H9 (cell line): ENCODE results near the gene GPI. TPM values are rescaled to one million over a fixed set of nuclear protein-coding genes. Genes with fewer than 3 reads are reported as not detected.

Source experiments
- DNase-seq: peaks from one replicate; pipeline ENCODE4 v3.0.0-alpha.2; 2017
- H2AFZ ChIP-seq: one replicate; pipeline ENCODE4 v1.6.1; 2013; ENCODE audit warnings: mild to moderate bottlenecking, low read length, control low read depth, moderate library complexity
- H2AK5ac ChIP-seq: 2 replicates; pipeline ENCODE4 v1.6.1; 2013; ENCODE audit warnings: low read length, control low read depth, mixed read lengths; ENCODE audit not compliant: insufficient read length
- H2BK120ac ChIP-seq: one replicate; pipeline ENCODE4 v1.6.1; 2013; ENCODE audit warnings: low read depth, mild to moderate bottlenecking, low read length, control low read depth, inconsistent platforms; ENCODE audit not compliant: poor library complexity, severe bottlenecking
- H2BK12ac ChIP-seq: 2 replicates; pipeline ENCODE4 v1.6.1; 2013; ENCODE audit warnings: low read length, control low read depth, mixed read lengths, low read depth; ENCODE audit not compliant: insufficient read length
- H2BK15ac ChIP-seq: 2 replicates; pipeline ENCODE4 v1.6.1; 2013; ENCODE audit warnings: low read depth, low read length, control low read depth
- H2BK20ac ChIP-seq: one replicate; pipeline ENCODE4 v1.6.1; 2013; ENCODE audit warnings: low read depth, mild to moderate bottlenecking, low read length, control low read depth, inconsistent platforms; ENCODE audit not compliant: poor library complexity, severe bottlenecking
- H2BK5ac ChIP-seq: 2 replicates; pipeline ENCODE4 v1.6.1; 2013; ENCODE audit warnings: low read length, control low read depth, mixed read lengths; ENCODE audit not compliant: insufficient read length
- H3K14ac ChIP-seq: 2 replicates; pipeline ENCODE4 v1.6.1; 2013; ENCODE audit warnings: low read length, control low read depth; ENCODE audit not compliant: insufficient read depth
- H3K18ac ChIP-seq: 2 replicates; pipeline ENCODE4 v1.6.1; 2013; ENCODE audit warnings: low read depth, mild to moderate bottlenecking, mixed read lengths, low read length, control low read depth; ENCODE audit not compliant: insufficient read length
- H3K23ac ChIP-seq: 2 replicates; pipeline ENCODE4 v1.6.1; 2013; ENCODE audit warnings: low read length, control low read depth, mixed read lengths, low read depth; ENCODE audit not compliant: insufficient read length
- H3K23me2 ChIP-seq: 2 replicates; pipeline ENCODE4 v1.6.1; 2013; ENCODE audit warnings: low read depth, mild to moderate bottlenecking, mixed read lengths, low read length, control low read depth; ENCODE audit not compliant: insufficient read length, poor library complexity, severe bottlenecking
- H3K27ac ChIP-seq: 2 replicates; pipeline ENCODE4 v1.5.1; 2013; ENCODE audit warnings: low read length, control low read depth, mixed read lengths, low read depth; ENCODE audit not compliant: insufficient read length
- H3K27me3 ChIP-seq: 2 replicates; pipeline ENCODE4 v1.6.1; 2013; ENCODE audit warnings: low read length, control low read depth, inconsistent platforms; ENCODE audit not compliant: insufficient read depth
- H3K4ac ChIP-seq: 2 replicates; pipeline ENCODE4 v1.6.1; 2013; ENCODE audit warnings: low read depth, mild to moderate bottlenecking, control low read depth, inconsistent platforms, low read length, moderate library complexity
- H3K4me1 ChIP-seq: 2 replicates; pipeline ENCODE4 v1.6.1; 2013; ENCODE audit warnings: low read length, control low read depth, inconsistent platforms; ENCODE audit not compliant: insufficient read depth
- H3K4me2 ChIP-seq: 2 replicates; pipeline ENCODE4 v1.6.1; 2013; ENCODE audit warnings: low read length, control low read depth, mixed read lengths; ENCODE audit not compliant: insufficient read length, insufficient read depth
- H3K56ac ChIP-seq: 2 replicates; pipeline ENCODE4 v1.6.1; 2013; ENCODE audit warnings: low read depth, mild to moderate bottlenecking, mixed read lengths, low read length, control low read depth; ENCODE audit not compliant: insufficient read length
- H3K79me1 ChIP-seq: 2 replicates; pipeline ENCODE4 v1.6.1; 2013; ENCODE audit warnings: low read depth, mild to moderate bottlenecking, moderate library complexity, low read length, control low read depth, inconsistent platforms; ENCODE audit not compliant: insufficient read depth, poor library complexity, severe bottlenecking
- H3K79me2 ChIP-seq: 2 replicates; pipeline ENCODE4 v1.6.1; 2013; ENCODE audit warnings: low read length, control low read depth, inconsistent platforms; ENCODE audit not compliant: insufficient read depth
- H3K9ac ChIP-seq: 2 replicates; pipeline ENCODE4 v1.6.1; 2013; ENCODE audit warnings: low read length, control low read depth, mixed read lengths; ENCODE audit not compliant: insufficient read length; ENCODE audit errors: extremely low read depth
- H3K9me3 ChIP-seq: one replicate; pipeline ENCODE4 v1.6.1; 2013; ENCODE audit warnings: low read depth, low read length, inconsistent platforms; ENCODE audit not compliant: control insufficient read depth
- H3T11ph ChIP-seq: one replicate; pipeline ENCODE4 v1.6.1; 2013; ENCODE audit warnings: mild to moderate bottlenecking, low read length, control low read depth, inconsistent platforms
- H4K20me1 ChIP-seq: one replicate; pipeline ENCODE4 v1.6.1; 2013; ENCODE audit not compliant: control insufficient read depth, insufficient read length, insufficient read depth
- H4K5ac ChIP-seq: 2 replicates; pipeline ENCODE4 v1.6.1; 2013; ENCODE audit warnings: low read depth, mild to moderate bottlenecking, mixed read lengths, low read length, control low read depth; ENCODE audit not compliant: insufficient read length
- H4K8ac ChIP-seq: replicated peaks from 2 replicates; pipeline ENCODE4 v1.6.1; 2013; ENCODE audit warnings: low read length, control low read depth, mixed read lengths, low read depth; ENCODE audit not compliant: insufficient read length
- H4K91ac ChIP-seq: 2 replicates; pipeline ENCODE4 v1.6.1; 2013; ENCODE audit warnings: low read depth, mild to moderate bottlenecking, moderate library complexity, mixed read lengths, low read length, control low read depth; ENCODE audit not compliant: insufficient read length
- H3K27ac Mint-ChIP-seq, 3 experiments: 2 replicates in 2 of 3; 3 replicates in 1 of 3; pipeline ENCODE4 v1.8.0; 2020 to 2021; ENCODE audit warnings: mixed read lengths in 3 of 3, mild to moderate bottlenecking in 1 of 3, moderate library complexity in 1 of 3
- H3K27me3 Mint-ChIP-seq: 2 replicates; pipeline ENCODE4 v1.8.0; 2021; ENCODE audit warnings: low read depth, mild to moderate bottlenecking, moderate library complexity, mixed read lengths
- H3K36me3 Mint-ChIP-seq, 3 experiments: 2 replicates in 2 of 3; 3 replicates in 1 of 3; pipeline ENCODE4 v1.8.0; 2020 to 2021; ENCODE audit warnings: low read depth in 3 of 3, mixed read lengths in 3 of 3; ENCODE audit not compliant: insufficient read depth in 1 of 3
- H3K4me1 Mint-ChIP-seq, 2 experiments: 2 replicates each; pipeline ENCODE4 v1.8.0; 2020; ENCODE audit warnings: mixed read lengths in 2 of 2
- H3K4me3 Mint-ChIP-seq, 2 experiments: 2 replicates in 1 of 2; 3 replicates in 1 of 2; pipeline ENCODE4 v1.8.0; 2020 to 2021; ENCODE audit warnings: mild to moderate bottlenecking in 2 of 2, mixed read lengths in 2 of 2, moderate library complexity in 1 of 2
- H3K9me3 Mint-ChIP-seq, 2 experiments: 2 replicates in 1 of 2; 3 replicates in 1 of 2; pipeline ENCODE4 v1.8.0; 2020; ENCODE audit warnings: mild to moderate bottlenecking in 2 of 2, mixed read lengths in 2 of 2, moderate library complexity in 1 of 2
- CTCF ChIP-seq: fragments of 200-600 bp; sonication (generic); conservative IDR thresholded peaks from 3 replicates; pipeline ENCODE4 v1.8.0; 2021; ENCODE audit warnings: antibody characterized with exemption, mild to moderate bottlenecking
- WGBS: extraction: QIAGEN DNeasy Blood & Tissue Kit; methylation state at CpG from one replicate; pipeline ENCODE4 v1.1.7; 2013; ENCODE audit warnings: missing lambda C conversion rate, low lambda C conversion rate, mixed read lengths; ENCODE audit not compliant: insufficient read length; ENCODE audit errors: extremely low coverage; 5-methylcytosine and 5-hydroxymethylcytosine counted together
- total RNA-seq: library from RNA; stranded (reverse); gene quantifications from 2 replicates; pipeline ENCODE4 v1.2.1, GENCODE V29; 2021

GPI gene
- total RNA-seq, 1 experiment from 2014 or later = 373 TPM

- no peak overlapping the region for H2AFZ ChIP-seq
- peak overlapping the region; percentile 88 to 91 for H3K4me3 Mint-ChIP-seq
- H3K9me3 Mint-ChIP-seq = no peaks in the 10 kb centered on the region; a peak in 1 of 5 replicates
- H3K27ac Mint-ChIP-seq = peak overlapping the region in 1 of 3 experiments; percentile 73; a peak in 2 of 7 replicates
- H3K4me1 ChIP-seq = no peaks in the 10 kb centered on the region
- H3K9me3 ChIP-seq = no peaks in the 10 kb centered on the region
- H3K79me2 ChIP-seq = peaks cover 2% of the 10 kb centered on the region; the same call in 1 of the 2 replicates
- no peak overlapping the region for H2BK120ac ChIP-seq
- no peaks in the 10 kb centered on the region for H3K27me3 Mint-ChIP-seq
- peaks cover 0 to 3% of the 10 kb centered on the region in 2 experiments; a peak in 1 of 4 replicates for H3K4me1 Mint-ChIP-seq
- no peak overlapping the region for H2BK20ac ChIP-seq
- no peak overlapping the region for H2BK12ac ChIP-seq
- no peak for DNase-seq
- no peak overlapping the region for H2BK5ac ChIP-seq
- no peak overlapping the region for H2BK15ac ChIP-seq
- peaks cover 4% of the 10 kb centered on the region for H3K23me2 ChIP-seq
- no peak overlapping the region for H3K4ac ChIP-seq
- H3K14ac ChIP-seq = no peak overlapping the region
- no peaks in the 10 kb centered on the region for H3K79me1 ChIP-seq
- no peak overlapping the region for H2AK5ac ChIP-seq
- H4K8ac ChIP-seq = no peak overlapping the region
- TF ChIP-seq CTCF = no peak
- no peak overlapping the region for H3K18ac ChIP-seq
- H3K9ac ChIP-seq = no peak overlapping the region
- peaks cover 25 to 42% (median 25%) of the 10 kb centered on the region in 3 experiments for H3K36me3 Mint-ChIP-seq
- H4K5ac ChIP-seq = no peak overlapping the region
- H4K20me1 ChIP-seq = no peaks in the 10 kb centered on the region
- H3K4me2 ChIP-seq = peak overlapping the region; percentile 35
- H3K27ac ChIP-seq = no peak overlapping the region
- no peak overlapping the region for H4K91ac ChIP-seq
- H3K56ac ChIP-seq = no peak overlapping the region
- H3K27me3 ChIP-seq = no peaks in the 10 kb centered on the region
- no peak overlapping the region for H3K23ac ChIP-seq
- WGBS = no CpG with 5 or more reads among the region's 6 CpGs
- H3T11ph ChIP-seq = no peak overlapping the region
These were observed 38.8 kb downstream of the GPI start for GRCh38 chr19:34403784-34404108.
